Kidney glomerular epithelial cell (primary cell): ENCODE results near the gene KRTAP4-12.
"Not testable (repeated sequence)": the region's sequence is repeated elsewhere in the genome, so short reads cannot be mapped to it uniquely, and the experiment has no call there.

Source experiments
- DNase-seq: peaks from one replicate; lab custom pipeline; 2025; lab: John Stamatoyannopoulos, UW

The KRTAP4-12 gene

DNA sequence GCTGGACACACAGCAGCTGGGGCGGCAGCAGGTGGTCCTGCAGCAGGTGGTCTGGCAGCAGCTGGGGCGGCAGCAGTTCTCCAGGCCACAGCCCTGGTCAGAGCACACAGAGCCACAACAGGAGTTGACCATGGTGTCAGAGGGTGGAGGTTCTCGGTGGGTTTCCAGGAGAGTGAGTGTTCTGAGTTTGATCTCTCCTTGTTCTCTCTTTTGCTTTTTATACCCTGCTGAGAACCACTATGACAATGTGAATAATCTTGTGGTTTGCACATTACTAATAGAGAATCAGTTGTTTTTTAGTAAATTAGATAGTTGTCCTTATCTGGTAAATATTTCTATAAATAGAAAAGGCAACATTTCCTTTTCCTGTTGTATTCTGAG, at the start of gene KRTAP4-12:
Gene KRTAP4-12, minus strand, starts transcription at position 192 of the 381 bp plus-strand sequence. Its CDS starts 60 bp downstream, at position 132.
- DNase-seq, result not testable (repeated sequence)

- no peak for DNase-seq
These were observed 47.9 kb upstream of the KRTAP4-12 start for GRCh38 chr17:41171886-41172285.

DNA sequence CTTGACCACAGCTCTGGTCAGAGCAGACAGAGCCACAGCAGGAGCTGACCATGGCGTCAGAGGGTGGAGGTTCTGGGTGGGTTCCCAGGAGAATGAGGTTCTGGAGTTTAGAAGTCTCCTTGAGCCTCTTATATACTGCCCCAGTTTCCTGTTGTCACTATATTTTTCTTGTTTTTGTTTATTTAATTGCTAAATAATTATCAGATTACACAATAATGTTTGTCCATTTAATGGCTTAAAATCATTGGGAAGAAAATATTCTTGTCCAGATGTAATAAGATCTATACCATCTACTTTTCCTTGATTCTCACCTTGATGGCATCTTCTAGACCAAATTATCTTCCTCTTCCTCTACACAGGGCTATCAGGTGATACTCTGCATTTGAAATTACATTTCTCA, 44.1 kb upstream of the KRTAP4-12 start, which contains the start of gene KRTAP4-3:
Gene KRTAP4-3, minus strand, starts transcription at position 101 of the 400 bp plus-strand sequence. Its CDS starts 49 bp downstream, at position 52.
- DNase-seq, result no peak

GRCh38 chr17:41167561-41167960, 43.6 kb upstream of the KRTAP4-12 start:
- no peak for DNase-seq

DNA sequence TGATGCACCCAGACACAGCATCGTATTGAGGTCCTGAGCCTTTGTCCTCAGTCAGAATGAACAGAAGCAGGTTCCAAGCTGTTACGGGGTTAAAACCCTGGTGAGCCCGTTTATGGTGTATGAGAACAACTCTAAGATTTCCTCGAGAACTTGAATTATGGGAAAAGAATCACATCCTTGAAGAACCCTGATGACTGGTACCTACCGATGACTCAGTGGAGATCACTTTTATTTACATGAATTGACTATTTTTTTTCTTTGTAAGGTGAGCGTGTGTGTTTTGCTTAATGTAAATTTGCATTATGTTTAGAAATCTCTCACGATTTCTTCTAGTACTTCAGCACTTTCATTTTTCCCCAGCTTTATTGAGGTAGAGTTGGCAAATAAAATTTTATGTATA, 39.8 kb upstream of the KRTAP4-12 start:
- no peak for DNase-seq

DNA sequence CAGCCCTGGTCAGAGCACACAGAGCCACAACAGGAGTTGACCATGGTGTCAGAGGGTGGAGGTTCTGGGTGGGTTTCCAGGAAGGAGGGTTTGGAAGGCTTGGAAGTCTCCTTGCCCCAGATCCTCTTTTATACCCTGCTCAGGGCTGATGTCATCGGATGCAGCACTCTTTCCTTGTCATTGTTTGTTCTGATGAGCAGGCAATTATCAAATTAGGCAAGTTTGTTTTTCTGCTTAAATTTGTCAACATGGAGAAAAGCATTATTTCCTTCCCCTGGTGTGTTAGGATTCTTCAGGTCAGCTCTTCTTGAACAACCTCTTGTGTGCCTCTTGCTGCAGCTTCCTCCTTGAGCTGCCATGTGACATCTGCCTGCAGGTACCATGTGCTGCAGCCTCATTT, 36.7 kb upstream of the KRTAP4-12 start, which contains the start of gene KRTAP4-4:
Gene KRTAP4-4, minus strand, starts transcription at position 101 of the 400 bp plus-strand sequence. Its CDS starts 57 bp downstream, at position 44.
- DNase-seq, result no peak

DNA sequence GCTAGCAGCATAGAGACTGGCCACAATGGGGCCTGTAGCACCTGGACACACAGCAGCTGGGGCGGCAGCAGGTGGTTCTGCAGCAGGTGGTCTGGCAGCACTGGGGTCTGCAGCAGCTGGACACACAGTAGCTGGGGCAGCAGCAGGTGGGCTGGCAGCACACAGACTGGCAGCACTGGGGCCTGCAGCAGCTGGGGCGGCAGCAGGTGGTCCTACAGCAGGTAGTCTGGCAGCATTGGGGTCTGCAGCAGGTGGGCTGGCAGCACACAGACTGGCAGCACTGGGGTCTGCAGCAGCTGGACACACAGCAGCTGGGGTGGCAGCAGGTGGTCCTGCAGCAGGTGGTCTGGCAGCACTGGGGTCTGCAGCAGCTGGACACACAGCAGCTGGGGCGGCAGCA, 36.2 kb upstream of the KRTAP4-12 start:
- not testable (repeated sequence) for DNase-seq

- no peak for DNase-seq
These were observed 29.9 kb upstream of the KRTAP4-12 start for GRCh38 chr17:41153856-41154255.

- DNase-seq, result no peak
These were observed 27.5 kb upstream of the KRTAP4-12 start for GRCh38 chr17:41151525-41151924.

- DNase-seq, result no peak
These were observed 26.0 kb upstream of the KRTAP4-12 start for GRCh38 chr17:41150026-41150425.

- DNase-seq, result no peak
These were observed 25.6 kb upstream of the KRTAP4-12 start, which contains the start of gene KRTAP4-5 for GRCh38 chr17:41149652-41149985. Gene KRTAP4-5, minus strand, starts transcription at chr17:41149825. Its CDS starts 58 bp downstream, at chr17:41149767.

- DNase-seq, result not testable (repeated sequence)
These were observed 25.1 kb upstream of the KRTAP4-12 start for GRCh38 chr17:41148971-41149651.

DNA sequence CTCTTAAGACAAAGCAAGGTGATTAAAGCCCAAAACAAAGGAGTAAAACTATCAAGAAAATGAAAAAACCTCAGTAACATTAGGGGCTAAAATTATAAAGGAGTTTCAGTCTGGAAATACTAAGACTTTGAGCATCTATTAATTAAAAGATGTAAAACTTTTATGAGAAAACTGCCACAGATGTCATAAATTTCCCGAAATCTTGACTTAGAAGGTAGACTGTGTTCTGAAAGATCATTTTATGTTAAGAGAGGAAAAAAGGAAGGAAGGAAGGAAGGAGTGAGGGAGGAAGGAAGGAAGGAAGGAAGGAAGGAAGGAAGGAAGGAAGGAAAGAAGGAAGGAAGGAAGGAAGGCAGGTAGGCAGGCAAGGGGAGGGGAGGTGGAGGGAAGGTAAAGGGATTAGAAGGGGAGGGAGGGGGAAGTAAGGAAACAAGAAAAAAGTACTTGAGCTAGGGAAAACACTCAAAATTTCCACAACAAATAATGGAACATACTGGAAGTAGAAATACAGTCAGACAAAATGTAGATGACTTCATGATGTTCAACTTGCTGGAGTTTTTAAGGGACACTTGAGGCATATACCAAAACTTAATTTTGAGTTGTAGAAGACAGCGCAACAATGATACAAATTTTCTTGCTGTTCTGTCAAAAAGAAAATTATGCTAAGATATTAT, 23.7 kb upstream of the KRTAP4-12 start:
- DNase-seq, result no peak

DNA sequence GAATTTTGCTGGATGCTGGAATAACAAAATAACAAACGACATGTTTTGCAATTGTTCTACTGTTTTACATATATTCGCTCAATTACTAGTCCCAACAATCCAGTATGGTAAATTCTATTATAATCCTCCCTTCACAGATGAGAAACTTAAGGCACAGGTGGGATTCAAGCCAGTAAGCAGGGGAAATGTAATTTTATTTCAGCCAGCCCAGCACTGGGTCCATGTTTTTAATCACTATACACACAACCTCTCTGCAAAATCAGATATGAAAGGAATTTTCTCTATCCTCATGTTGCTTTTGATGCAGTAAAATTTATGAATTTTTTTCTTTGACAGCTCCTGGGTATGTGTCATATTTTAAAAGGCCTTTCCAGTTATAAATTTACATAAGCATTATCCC, 21.3 kb upstream of the KRTAP4-12 start:
- DNase-seq, result no peak

DNA sequence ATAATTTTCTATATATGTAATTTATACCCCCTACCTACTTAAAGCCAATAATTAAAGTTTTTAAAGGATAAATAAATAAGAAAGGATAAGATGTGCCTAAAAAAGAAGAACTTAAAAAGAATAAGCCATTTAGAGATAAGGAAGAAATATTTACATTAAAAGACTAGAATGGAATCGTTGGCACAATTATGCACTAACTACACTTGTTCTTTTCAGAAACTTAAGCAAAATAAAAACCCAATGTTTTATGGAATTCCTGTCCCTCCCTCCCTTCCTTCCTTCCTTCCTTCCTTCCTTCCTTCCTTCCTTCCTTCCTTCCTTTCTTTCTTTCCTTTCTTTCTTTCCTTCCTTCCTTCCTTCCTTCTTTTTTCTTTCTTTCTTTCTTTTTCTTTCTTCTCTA, 20.9 kb upstream of the KRTAP4-12 start:
- DNase-seq, result no peak

GRCh38 chr17:41141361-41141760, 17.4 kb upstream of the KRTAP4-12 start:
- no peak for DNase-seq

GRCh38 chr17:41140360-41141131, 16.6 kb upstream of the KRTAP4-12 start, which contains the start of gene KRTAP4-6:
Gene KRTAP4-6, minus strand, starts transcription at chr17:41140544. Its CDS starts 57 bp downstream, at chr17:41140487.
- DNase-seq, result peak; percentile 89

GRCh38 chr17:41139865-41140264, 15.9 kb upstream of the KRTAP4-12 start:
- DNase-seq, result not testable (repeated sequence)

- DNase-seq, result no peak
These were observed 10.1 kb upstream of the KRTAP4-12 start for GRCh38 chr17:41133880-41134735.

DNA sequence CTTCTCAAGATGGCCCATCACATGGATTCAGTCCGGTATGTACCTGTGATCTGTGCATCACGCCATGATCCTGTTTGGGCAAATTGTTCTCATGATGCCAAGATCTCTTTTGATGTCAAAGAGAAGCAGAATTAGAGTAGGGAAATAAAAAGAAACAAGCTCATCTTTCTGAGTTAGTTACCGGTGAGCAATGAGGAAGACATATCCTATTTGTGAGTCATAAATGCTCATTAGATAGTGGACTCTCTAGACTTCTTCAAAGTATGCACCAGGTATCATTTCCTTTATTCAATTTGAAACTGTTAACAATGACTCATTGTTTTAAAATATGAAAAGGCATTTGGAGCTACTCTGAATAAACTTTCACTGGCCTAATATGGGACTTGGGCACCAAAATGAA, 8.0 kb upstream of the KRTAP4-12 start:
- peak; percentile 86 for DNase-seq

DNA sequence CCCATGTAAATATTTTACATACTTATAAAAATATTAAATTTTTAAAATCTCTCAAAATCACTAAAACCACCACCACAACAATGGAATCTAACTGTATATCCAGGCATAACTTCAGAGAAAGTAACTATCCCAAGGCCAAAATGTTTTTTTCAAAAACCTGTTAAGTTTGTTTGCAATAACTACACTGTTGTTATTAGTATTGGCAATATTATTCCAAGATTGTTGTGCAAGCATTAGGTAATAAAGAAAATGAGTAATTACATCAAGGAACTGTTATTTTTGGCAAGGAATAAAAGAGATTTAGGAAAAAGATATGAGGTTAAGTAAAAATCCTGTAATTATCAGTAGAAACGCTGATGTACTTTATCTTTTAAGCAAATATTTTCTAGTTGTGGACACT, 3.4 kb upstream of the KRTAP4-12 start:
- no peak for DNase-seq
